A549 (cell line): Measurements from ENCODE around the gene SLC36A1.

Experiments
- CTCF ChIP-seq: fragments of >200 bp; sonication (Bioruptor Twin); formaldehyde crosslinking; IDR thresholded peaks from 3 replicates; pipeline ENCODE4 v1.5.1; 2016
- ELK1 ChIP-seq: fragments of 150-350 bp; IDR thresholded peaks from 2 replicates; pipeline ENCODE4 v1.6.1; 2014; ENCODE audit warnings: low read depth, mild to moderate bottlenecking, low read length
- JUN ChIP-seq, 2 experiments: fragments of >200 bp; sonication (Bioruptor Twin); formaldehyde crosslinking; IDR thresholded peaks; 2 replicates in 1 of 2; 3 replicates in 1 of 2; pipeline ENCODE4 v1.6.1; 2016 to 2017
- MAFK ChIP-seq: fragments of 450-650 bp; IDR thresholded peaks from 2 replicates; pipeline ENCODE4 v1.6.1; 2014; ENCODE audit not compliant: partially characterized antibody
- POLR2A ChIP-seq: IDR thresholded peaks from 2 replicates; pipeline ENCODE4 v1.6.1; 2012; ENCODE audit warnings: mild to moderate bottlenecking, low read length
- REST ChIP-seq: fragments of 200-600 bp; sonication (generic); IDR thresholded peaks from 2 replicates; pipeline ENCODE4 v1.6.1; 2016; ENCODE audit warnings: antibody characterized with exemption, mild to moderate bottlenecking, moderate library complexity
- USF2 ChIP-seq: fragments of 450-650 bp; IDR thresholded peaks from 2 replicates; pipeline ENCODE4 v1.6.1; 2014; ENCODE audit warnings: antibody characterized with exemption

GRCh38 chr5:151417712-151418111, 29.7 kb upstream of the SLC36A1 start:
- no peak for TF ChIP-seq USF2
- TF ChIP-seq POLR2A, result no peak
- no peak for TF ChIP-seq ELK1
- TF ChIP-seq CTCF, result no peak
- TF ChIP-seq REST, result no peak
- no peak for TF ChIP-seq JUN (IDR thresholded peaks at IDR 0.05)
- TF ChIP-seq MAFK, result no peak
